Omental fat pad (tissue), 4 donors: ENCODE results near the gene GOLIM4. TPM values are rescaled to one million over a fixed set of nuclear protein-coding genes. Genes with fewer than 3 reads are reported as not detected.

Experiments used
- ATAC-seq: fragments of 150-250 bp; one replicate; pipeline ENCODE4 v1.9.1; 2016; ENCODE audit warnings: mild to moderate bottlenecking, moderate library complexity; ENCODE audit not compliant: low FRiP score
- DNase-seq: peaks from one replicate; pipeline ENCODE4 v3.0.0-alpha.2; 2019; ENCODE audit warnings: low spot score
- CTCF ChIP-seq, 3 donors: fragments of 450-650 bp; IDR thresholded peaks; one replicate each; pipeline ENCODE4 v1.5.1; 2016 to 2017; ENCODE audit warnings: antibody characterized with exemption in 3 of 3, mild to moderate bottlenecking in 3 of 3, moderate library complexity in 2 of 3
- total RNA-seq, 4 donors: library from RNA; depleted of rRNA; stranded (reverse); fragments of >200 nt; gene quantifications; one replicate each; pipeline ENCODE4 v1.1.0, GENCODE V29; 2016

The GOLIM4 gene
- total RNA-seq, 4 donors from 2014 or later = 30.3 to 46.2 (median 34.8) TPM

- ATAC-seq (peak; percentile 68), DNase-seq (no peak)
- TF ChIP-seq CTCF (IDR thresholded peaks at IDR 0.05) = no peak
Measured at GRCh38 chr3:168048414-168049330, 47.1 kb downstream of the GOLIM4 start.

DNA sequence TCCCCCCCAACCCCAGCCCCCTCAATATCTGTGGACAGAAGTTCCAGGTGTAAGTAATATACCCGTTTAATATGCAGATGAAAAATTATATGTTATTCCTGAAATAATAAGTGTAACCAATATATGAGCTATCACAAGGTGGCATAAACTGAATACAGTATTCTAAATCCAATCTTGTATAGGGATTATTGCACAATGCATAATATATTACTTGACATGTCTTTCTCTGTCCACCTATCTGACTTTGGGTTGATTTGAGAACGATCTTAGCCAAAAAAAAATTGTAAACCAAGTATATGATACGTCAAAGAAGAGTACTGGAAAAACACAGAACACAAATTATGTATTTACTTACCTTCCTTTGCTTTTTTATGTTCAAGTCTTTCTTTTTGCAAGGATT lies 47.8 kb downstream of the GOLIM4 start:
- ATAC-seq (no peak), DNase-seq (no peak)
- TF ChIP-seq CTCF (IDR thresholded peaks at IDR 0.05) = no peak

GRCh38 chr3:168047190-168047795 lies 48.4 kb downstream of the GOLIM4 start:
- TF ChIP-seq CTCF (IDR thresholded peaks at IDR 0.05) = peak in 1 of 3 donors; percentile 47
- peak; percentile 75 for ATAC-seq
- DNase-seq = no peak

DNA sequence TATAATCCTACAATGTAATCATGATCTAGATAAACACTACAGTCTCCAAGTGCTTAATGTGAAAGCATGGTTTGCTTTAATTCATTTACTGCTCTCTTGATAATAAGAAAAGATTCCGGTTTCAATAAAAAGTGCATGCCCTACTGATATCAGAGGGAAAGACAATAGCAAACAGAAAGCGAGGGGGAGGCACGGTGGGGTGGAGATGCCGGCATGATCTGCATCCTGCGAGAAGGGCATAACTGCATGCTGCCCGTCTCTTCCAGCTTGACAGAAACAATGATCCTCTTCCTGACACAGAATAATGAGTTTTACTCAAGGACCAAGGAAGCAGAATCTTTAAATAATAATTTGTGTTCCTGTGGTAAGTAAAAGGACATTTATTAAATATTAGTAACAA lies 51.7 kb downstream of the GOLIM4 start:
- DNase-seq = no peak
- ATAC-seq = no peak
- no peak for TF ChIP-seq CTCF (IDR thresholded peaks at IDR 0.05)

DNA sequence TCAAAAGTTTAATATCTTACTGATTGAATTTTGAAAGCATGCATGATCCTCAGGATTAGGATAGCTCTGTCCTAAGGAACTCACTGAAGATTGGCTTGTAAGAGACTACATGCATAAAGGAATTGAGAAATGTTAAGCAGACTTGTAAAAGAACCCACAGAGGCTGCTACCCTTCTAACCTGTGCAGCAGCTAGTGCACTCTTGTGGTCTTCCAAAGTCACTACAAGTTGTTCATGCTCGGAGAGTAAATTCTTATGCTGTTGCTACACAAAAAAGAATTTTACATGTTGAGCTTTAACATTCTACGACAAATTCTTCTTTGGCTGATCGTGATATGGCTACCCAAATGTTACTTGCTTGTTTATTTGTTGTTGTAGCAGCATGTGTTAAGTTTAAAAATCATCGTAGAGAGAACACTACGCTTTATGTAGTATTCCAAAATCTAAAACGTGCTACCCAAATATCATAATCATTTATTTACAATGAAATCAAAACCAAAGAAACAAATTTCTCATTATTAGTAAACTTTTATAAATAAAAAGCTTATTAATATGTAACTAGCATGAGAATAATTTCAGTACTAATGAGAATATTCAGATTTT lies 55.0 kb downstream of the GOLIM4 start:
- no peak for TF ChIP-seq CTCF (IDR thresholded peaks at IDR 0.05)
- DNase-seq (no peak), ATAC-seq (no peak)

DNA sequence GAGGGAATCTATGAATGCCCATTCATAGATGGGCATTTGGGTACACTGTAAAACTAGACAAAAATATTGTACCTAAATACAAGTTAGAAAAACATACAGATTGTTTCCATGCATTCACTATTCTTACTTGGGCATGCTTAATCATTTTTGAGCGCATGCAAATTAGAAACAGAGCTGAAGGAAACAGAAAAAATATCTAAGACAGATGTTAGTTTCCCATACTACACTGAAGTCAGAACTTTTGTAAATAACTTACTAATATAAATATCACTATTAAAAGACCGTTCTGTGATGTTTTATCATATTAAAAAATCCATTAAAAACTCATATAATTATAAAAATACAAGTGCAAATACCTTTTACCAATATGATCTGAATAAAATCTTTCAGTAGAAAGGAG lies 58.7 kb downstream of the GOLIM4 start:
- TF ChIP-seq CTCF (IDR thresholded peaks at IDR 0.05) = no peak
- ATAC-seq = no peak
- DNase-seq = no peak
